Ovary (tissue), 10 donors: ENCODE results near the gene KRTAP20-1. TPM values are rescaled to one million over a fixed set of nuclear protein-coding genes. Genes with fewer than 3 reads are reported as not detected.

ENCODE experiments used
- DNase-seq, 5 donors: peaks; one replicate each; pipeline ENCODE4 v3.0.0-alpha.2; 2019 to 2020
- H3K27ac ChIP-seq, 2 donors: fragments of 200-600 bp; one replicate each; pipeline versions ENCODE4 v1.5.1 to v1.8.0; 2019 to 2022
- H3K27me3 ChIP-seq: fragments of 200-600 bp; one replicate; pipeline ENCODE4 v1.8.0; 2022
- H3K36me3 ChIP-seq: fragments of 200-600 bp; sonication (generic); one replicate; pipeline ENCODE4 v1.5.1; 2019
- H3K4me1 ChIP-seq: one replicate; pipeline ENCODE4 v1.8.1; 2013; ENCODE audit warnings: mild to moderate bottlenecking, moderate library complexity; ENCODE audit not compliant: insufficient read depth
- H3K4me3 ChIP-seq: fragments of 200-600 bp; sonication (generic); one replicate; pipeline ENCODE4 v1.5.1; 2017
- H3K9me3 ChIP-seq, 2 donors: fragments of 200-600 bp in 1 of 2; sonication (generic) in 1 of 2; one replicate each; pipeline versions ENCODE4 v1.5.1 to v1.8.1; 2013 to 2019; ENCODE audit warnings: mild to moderate bottlenecking in 1 of 2, moderate library complexity in 1 of 2
- EP300 ChIP-seq: sonication (generic); formaldehyde crosslinking; IDR thresholded peaks from one replicate; pipeline ENCODE4 v1.6.1; 2017; ENCODE audit warnings: antibody characterized with exemption
- POLR2A ChIP-seq: fragments of 450-650 bp; IDR thresholded peaks from one replicate; pipeline ENCODE4 v1.6.1; 2017; ENCODE audit warnings: antibody characterized with exemption, mild to moderate bottlenecking, moderate library complexity
- WGBS, 3 donors: extraction: QIAGEN DNeasy Blood & Tissue Kit in 1 of 3; methylation state at CpG; one replicate each; pipeline versions ENCODE4 v1.1.5 to v1.1.7; 2013 to 2017; 5-methylcytosine and 5-hydroxymethylcytosine counted together
- intact Hi-C, 4 donors: fragments of 100-400 bp; cut with DNase I; formaldehyde crosslinking; loops; one replicate each; pipeline versions ENCODE4 v1.11.0 to v1.15.1; 2022 to 2023
- long read RNA-seq, 3 donors: library from polyadenylated mRNA in 2 of 3; unstranded in 2 of 3; transcript quantifications; one replicate each; pipeline ENCODE4 v2.0.0 and lab custom pipeline, GENCODE V29; 2021 to 2026
- polyA plus RNA-seq, 2 donors: library from polyadenylated mRNA; stranded (reverse); fragments of 200-250 nt in 1 of 2; fragments of 350-450 nt in 1 of 2; fragmentation: Illumina TruSeq in 1 of 2; extraction: RNeasy Lipid Tissue Mini Kit (QIAGEN cat#74804) in 1 of 2; gene quantifications; one replicate each; pipeline ENCODE4 v1.2.3, GENCODE V29; 2013 to 2014
- total RNA-seq, 7 donors: library from RNA; depleted of rRNA in 2 of 7; stranded (reverse); fragments of >200 nt in 2 of 7; fragmentation: NEBNext Ultra II Directional in 3 of 7; extraction: Animal tissue kit (Norgen Biotek cat#: 25700) in 3 of 7; gene quantifications; one replicate each; pipeline versions ENCODE4 v1.1.0 to v1.2.4, GENCODE V29; 2016 to 2023
- TF ChIP-seq, protein P1 (sequence below), 3 donors: fragments of 450-650 bp in 2 of 3; fragments of 200-600 bp in 1 of 3; IDR thresholded peaks; one replicate each; pipeline versions ENCODE4 v1.5.1 to v1.8.0; 2016 to 2022; ENCODE audit warnings: antibody characterized with exemption in 3 of 3, mild to moderate bottlenecking in 1 of 3
- donor health status: DM: no; HTN: no; CAD: no; lungs with moderate emphysema.
- donor health status: DM: no; HTN: no; CAD: no.
- donor health status: Bipolar disorder and iron deficiency.
- donor health status: DM: yes; HTN: yes; CAD: no.
- donor health status: DM: no; HTN: no; CAD: no.
- donor health status: DM: yes; HTN: yes; CAD: no.

Gene KRTAP20-1, protein sequence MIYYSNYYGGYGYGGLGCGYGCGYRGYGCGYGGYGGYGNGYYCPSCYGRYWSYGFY
- total RNA-seq, result not detected
- polyA plus RNA-seq, result not detected
- long read RNA-seq, donor 1, result 0 reads
- long read RNA-seq, donor 2, result 0 reads
- long read RNA-seq, donor 3, result 0 reads

DNA sequence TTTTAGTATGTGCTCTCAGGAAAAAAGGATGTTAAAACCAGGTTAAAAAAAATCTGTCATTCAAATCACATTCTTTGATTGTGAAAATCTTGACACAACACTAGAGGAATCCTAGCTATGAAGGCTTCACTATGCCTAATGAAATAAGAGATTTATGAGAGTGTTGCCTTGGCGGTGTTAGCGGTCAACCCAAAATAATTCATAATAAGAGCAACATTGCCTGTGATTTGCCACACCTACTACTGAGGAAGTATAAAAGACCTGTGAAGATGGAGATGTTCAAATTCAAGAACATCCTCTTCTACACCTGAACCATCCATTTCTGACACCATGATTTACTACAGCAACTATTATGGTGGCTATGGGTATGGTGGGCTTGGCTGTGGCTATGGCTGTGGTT, at the start of gene KRTAP20-1:
TSS of gene KRTAP20-1 (plus strand) at position 301 of the 400 bp plus-strand sequence. CDS start at position 331, 30 bp downstream.
- WGBS, 3 donors, result 80 to 89% (median 86%) methylated on average over 2 of the region's 2 CpGs
- intact Hi-C loops, result no loop called here
- Histone ChIP-seq H3K9me3 (no peaks in the 10 kb centered on the region), H3K4me3 (no peak within 1 kb of the TSS), H3K27ac (no peak within 1 kb of the TSS), H3K36me3 (no peaks in the 10 kb centered on the region), H3K27me3 (no peaks in the 10 kb centered on the region), H3K4me1 (no peaks in the 10 kb centered on the region)
- DNase-seq, result no peak
- TF ChIP-seq, protein P1, sequence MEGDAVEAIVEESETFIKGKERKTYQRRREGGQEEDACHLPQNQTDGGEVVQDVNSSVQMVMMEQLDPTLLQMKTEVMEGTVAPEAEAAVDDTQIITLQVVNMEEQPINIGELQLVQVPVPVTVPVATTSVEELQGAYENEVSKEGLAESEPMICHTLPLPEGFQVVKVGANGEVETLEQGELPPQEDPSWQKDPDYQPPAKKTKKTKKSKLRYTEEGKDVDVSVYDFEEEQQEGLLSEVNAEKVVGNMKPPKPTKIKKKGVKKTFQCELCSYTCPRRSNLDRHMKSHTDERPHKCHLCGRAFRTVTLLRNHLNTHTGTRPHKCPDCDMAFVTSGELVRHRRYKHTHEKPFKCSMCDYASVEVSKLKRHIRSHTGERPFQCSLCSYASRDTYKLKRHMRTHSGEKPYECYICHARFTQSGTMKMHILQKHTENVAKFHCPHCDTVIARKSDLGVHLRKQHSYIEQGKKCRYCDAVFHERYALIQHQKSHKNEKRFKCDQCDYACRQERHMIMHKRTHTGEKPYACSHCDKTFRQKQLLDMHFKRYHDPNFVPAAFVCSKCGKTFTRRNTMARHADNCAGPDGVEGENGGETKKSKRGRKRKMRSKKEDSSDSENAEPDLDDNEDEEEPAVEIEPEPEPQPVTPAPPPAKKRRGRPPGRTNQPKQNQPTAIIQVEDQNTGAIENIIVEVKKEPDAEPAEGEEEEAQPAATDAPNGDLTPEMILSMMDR (IDR thresholded peaks at IDR 0.05), result no peak
- TF ChIP-seq POLR2A, result no peak
- TF ChIP-seq EP300, result no peak

DNA sequence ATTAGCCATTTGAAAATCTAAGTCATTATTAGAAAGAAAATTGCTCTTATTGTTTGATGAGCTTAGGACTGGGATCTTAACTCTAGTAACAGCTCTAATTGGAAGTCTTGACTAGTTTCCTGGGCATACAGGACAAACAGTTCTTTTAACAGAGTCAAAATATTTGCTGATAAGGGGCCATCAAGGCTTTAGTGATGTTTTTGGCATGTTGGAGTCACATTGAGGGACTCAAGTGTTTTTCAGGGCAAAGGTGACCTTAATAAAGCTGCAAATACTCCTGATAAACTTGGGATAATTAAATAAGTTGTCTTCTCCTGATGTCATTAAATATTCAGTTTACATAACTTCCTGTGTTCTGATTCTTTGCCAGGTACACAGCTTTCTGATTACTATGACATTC, 48.6 kb upstream of the KRTAP20-1 start:
- Histone ChIP-seq H3K4me3 (no peak overlapping the region), H3K9me3 (no peaks in the 10 kb centered on the region), H3K4me1 (no peaks in the 10 kb centered on the region), H3K36me3 (no peaks in the 10 kb centered on the region), H3K27ac (no peak overlapping the region), H3K27me3 (no peaks in the 10 kb centered on the region)
- TF ChIP-seq, protein P1 (IDR thresholded peaks at IDR 0.05), result no peak
- TF ChIP-seq POLR2A (no peak), EP300 (no peak)
- intact Hi-C loops, result no loop called here
- no peak for DNase-seq

DNA sequence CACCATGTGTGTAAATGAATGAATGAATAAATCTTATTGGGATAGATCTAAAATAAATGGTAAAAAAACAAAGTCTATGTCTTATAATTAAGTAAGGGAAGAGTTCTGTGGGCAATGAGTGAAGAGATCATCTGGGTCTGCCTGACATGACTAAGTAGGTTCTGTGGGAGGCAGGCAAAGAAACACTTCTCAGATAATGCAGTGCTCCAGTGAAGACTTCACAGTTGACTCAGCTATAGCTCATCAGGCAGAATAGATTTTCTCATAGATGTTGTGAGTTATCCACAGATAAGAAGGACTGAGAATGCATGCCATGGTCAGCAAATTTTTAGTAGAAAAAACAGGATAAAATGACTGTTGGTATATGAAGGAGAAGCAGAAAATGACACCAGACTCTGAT, 38.5 kb upstream of the KRTAP20-1 start:
- Histone ChIP-seq H3K27ac (no peak overlapping the region), H3K4me3 (no peak overlapping the region), H3K36me3 (no peaks in the 10 kb centered on the region), H3K9me3 (no peaks in the 10 kb centered on the region), H3K27me3 (no peaks in the 10 kb centered on the region), H3K4me1 (no peaks in the 10 kb centered on the region)
- no peak for DNase-seq
- intact Hi-C loops, result no loop called here
- TF ChIP-seq, protein P1 (IDR thresholded peaks at IDR 0.05), result no peak
- TF ChIP-seq EP300 (no peak), POLR2A (no peak)

DNA sequence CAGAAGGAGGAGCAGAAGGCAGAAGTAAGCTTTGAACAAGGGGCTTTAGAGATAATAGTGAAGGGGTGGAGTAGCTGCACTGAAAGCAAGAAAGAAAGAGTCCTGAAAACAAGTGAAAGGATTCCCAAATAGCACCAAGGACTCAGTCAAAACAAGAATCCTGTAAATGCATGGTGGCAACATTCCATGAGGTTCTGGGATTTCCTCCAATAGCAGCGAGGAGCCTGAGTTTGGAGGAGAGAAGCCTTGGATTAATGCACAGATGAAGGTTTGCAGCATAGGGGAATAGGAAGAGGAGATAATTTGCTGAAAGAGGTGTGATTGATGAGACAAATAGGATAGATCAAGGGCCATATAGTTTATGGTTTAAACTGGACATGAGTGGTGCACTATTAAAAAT, 36.9 kb upstream of the KRTAP20-1 start:
- H3K27me3 ChIP-seq, result no peaks in the 10 kb centered on the region
- no peaks in the 10 kb centered on the region for H3K9me3 ChIP-seq
- TF ChIP-seq EP300, result no peak
- no peak for TF ChIP-seq POLR2A
- TF ChIP-seq, protein P1 (IDR thresholded peaks at IDR 0.05), result no peak
- no peaks in the 10 kb centered on the region for H3K36me3 ChIP-seq
- intact Hi-C loops, result no loop called here
- no peak overlapping the region for H3K4me3 ChIP-seq
- WGBS, 3 donors, result 2 to 8% (median 5%) methylated on average over 1 of the region's 1 CpG
- H3K27ac ChIP-seq, result no peak overlapping the region
- DNase-seq, result no peak
- no peaks in the 10 kb centered on the region for H3K4me1 ChIP-seq

DNA sequence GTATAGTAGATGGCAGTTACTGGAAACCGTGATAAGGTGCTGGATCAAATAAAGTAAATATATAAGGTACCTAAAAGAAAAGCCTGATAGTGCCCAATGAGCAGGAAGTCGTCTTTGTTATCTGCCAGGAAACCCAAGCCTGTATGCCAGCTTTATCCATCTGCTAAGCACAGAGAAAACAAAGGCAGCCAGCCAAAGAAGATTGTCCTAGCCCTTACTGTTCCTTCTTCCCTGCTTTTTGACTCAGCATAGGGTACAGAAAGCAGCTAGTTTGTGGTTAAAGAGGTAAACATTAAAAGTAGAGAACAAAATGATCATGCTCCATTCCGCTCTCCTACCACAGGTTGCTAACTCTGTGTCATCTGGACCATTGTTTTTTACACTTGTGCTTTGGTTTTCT, 36.1 kb upstream of the KRTAP20-1 start:
- 54 to 66% (median 55%) methylated on average over 3 of the region's 3 CpGs for WGBS, 3 donors
- intact Hi-C loops, result no loop called here
- no peaks in the 10 kb centered on the region for H3K4me1 ChIP-seq
- H3K27me3 ChIP-seq, result no peaks in the 10 kb centered on the region
- DNase-seq, result no peak
- no peaks in the 10 kb centered on the region for H3K9me3 ChIP-seq
- no peak for TF ChIP-seq POLR2A
- TF ChIP-seq, protein P1 (IDR thresholded peaks at IDR 0.05), result no peak
- TF ChIP-seq EP300, result no peak
- no peak overlapping the region for H3K4me3 ChIP-seq
- no peak overlapping the region for H3K27ac ChIP-seq
- no peaks in the 10 kb centered on the region for H3K36me3 ChIP-seq
